HG03521 (cell line): Measurements from ENCODE around the gene ATP4A.

Experiments
- ATAC-seq: cut with Tn5 transposase; IDR thresholded peaks from one replicate; pipeline ENCODE4 v1.9.1; 2021; ENCODE audit warnings: mild to moderate bottlenecking, moderate library complexity; ENCODE audit not compliant: unreplicated experiment

The ATP4A gene

DNA sequence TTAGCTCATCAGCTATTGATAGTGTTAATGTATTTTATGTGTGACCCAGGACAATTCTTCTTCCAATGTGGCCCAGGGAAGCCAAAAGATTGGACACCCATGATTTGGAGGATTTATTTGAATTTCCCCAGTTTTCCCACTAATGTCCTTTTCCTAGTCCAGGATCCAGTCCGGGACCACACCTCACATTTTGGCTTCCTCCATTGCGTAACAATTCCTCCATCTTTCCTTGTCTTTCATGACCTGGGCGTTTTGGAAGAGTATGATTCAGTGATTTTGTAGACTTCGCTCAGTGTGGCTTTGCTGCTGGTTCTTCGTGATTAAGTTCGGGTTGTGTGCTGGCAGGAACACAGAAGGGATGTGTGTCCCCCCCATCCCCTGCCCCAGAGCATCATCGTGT lies 3.3 kb upstream of the ATP4A start:
- ATAC-seq, result no peak

DNA sequence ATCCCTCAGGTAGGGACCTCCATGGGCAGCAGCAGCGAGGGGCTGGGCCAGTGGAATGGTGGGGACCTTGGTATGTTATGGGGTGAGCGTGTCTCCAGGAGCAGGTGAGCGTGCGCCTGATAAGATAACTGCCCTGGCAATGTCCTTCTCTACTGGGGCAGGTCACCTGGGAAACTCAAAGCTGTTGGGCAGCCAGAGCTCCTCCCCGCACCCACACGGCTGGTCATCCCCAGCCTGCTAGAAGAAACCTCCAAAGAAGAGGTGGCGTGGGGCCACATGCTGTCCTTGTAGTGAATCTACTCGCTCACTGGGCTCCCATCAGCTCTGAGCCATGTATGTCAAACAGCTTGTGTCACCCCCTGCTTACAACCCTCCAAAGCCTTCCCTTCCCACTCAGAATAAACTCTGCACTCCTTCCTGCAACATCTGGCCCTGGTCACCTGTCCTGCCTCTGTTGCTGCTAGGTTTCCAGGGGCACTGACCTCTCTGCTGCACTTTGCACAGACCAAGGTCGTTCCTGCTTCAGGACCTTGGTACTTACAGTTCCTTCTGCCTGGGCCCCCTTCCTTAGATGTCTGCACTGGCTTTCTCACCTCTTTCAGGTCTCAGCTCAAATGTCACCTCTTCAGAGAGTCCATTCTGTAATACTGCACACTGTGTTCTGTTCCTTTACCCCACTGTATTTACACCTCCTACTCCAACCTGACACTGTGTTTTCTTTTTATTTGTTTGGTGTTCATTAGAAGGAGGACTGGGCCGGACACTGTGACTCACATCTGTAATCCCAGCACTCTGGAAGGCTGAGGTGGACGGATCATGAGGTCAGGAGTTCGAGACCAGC lies 1.8 kb upstream of the ATP4A start:
- ATAC-seq, result no peak

DNA sequence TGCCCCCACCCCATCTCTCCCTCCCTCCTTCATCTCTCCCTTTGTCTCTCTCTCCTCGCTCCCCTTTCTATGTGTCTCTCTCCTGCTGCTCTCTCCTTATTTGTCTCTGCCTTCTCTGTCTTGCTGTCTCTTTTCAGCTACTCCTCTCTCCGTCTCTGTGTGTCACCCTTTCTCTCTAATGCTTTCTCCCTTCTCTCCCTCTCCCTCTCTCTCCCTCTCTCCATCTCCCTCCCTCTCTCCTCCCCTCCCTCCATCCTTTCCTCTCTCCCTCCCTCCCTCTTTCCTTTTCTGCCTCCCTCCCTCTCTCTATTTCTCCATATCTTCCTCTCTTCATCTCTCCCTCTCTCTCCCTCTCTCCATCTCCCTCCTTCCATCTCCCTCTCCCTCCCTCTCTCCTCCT lies 682 bp downstream of the ATP4A start:
- ATAC-seq, result no peak

DNA sequence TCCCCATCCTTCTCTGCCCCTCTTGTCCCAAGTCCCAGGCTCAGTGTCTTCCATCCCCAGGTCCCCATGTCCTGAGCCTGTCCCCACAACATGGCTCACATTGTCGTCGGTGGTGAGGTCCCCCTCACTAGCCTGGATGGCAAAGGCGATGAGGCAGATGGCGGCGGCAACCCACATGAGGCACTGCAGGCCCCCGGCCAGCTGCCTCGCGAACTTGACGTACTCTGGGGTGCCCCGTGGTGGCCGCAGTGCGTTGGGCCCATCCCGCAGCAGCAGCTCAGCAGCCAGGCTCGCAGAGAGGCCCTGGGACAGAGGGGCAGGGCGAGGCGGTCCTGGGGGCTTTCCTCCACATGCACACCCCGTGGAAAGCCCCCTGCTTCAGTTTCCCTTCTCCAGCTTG lies 1.1 kb downstream of the ATP4A start:
- no peak for ATAC-seq

DNA sequence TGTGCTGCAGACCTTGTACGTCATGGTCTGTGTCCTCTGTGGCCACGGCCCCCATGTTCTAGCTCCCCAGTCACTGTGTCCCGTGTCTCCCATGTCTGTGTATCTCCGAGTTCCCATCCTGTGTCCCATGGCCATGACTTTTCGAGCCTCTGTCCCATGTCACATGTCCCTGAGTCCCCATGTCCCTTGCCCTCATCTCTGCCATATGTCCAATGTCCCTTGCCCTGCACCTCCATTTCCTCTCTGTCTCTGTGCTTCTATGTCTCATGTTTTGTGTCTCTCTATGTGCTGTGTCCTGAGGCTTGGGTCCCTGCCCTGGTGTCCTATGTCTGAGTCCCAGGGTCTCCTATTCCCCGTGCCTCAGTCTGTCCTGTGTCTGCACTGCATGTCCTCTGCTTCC lies 2.0 kb downstream of the ATP4A start:
- ATAC-seq, result no peak

DNA sequence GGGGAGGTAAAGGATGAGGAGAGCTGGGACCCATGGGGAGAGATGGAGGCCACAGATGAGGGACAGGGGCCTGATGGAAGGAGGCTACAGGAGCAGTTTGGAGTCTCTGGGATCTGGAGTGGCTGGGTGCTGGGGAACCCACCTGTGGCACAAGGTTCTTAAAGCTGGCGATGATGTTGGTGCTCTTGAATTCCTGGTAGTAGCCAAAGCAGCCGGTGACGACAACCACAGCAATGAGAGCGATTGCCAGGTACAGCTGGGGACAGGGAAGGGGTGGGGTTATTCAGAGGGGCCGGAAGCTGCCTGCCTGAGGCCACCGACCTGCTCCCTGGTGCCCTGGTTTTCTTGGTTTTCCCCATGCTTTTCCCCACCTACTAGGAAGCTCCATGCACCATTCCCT lies 2.8 kb downstream of the ATP4A start:
- ATAC-seq, result no peak

DNA sequence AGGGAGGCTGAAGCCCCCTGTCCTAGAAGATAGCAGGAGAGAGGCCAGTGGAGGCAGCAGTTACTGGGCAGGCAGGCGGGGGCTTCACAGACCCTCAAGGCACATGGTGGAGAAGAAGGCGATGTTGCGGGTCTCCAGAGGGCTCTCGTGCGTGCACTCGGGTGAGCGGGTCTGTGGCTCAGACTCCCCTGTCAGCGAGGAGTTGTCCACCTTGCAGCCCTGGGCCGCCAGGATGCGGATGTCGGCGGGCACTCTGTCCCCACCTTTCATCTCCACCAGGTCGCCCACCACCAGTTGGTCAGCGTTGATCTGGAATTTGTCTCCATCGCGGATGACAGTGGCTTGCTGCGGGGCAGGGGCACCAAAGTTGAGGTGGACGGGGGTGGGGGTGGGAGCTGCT lies 3.2 kb downstream of the ATP4A start:
- ATAC-seq, result no peak

DNA sequence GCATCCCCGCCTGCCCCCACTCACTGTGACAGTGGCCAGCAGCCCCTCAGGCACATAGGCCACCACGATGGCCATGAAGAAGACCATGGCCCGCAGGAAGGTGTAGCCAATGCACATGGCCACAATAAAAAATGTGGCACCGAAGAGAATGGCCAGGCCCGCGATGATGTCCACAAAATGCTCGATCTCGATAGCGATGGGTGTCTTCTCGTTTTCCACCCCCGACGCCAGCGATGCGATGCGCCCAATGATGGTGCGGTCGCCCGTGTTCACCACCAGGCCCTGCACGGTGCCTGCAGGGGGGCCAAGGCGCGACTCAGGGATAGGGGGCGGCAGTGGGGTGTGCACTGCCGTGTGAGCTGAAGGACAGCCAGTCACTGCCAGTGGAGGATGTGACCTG lies 3.7 kb downstream of the ATP4A start:
- ATAC-seq, result no peak

DNA sequence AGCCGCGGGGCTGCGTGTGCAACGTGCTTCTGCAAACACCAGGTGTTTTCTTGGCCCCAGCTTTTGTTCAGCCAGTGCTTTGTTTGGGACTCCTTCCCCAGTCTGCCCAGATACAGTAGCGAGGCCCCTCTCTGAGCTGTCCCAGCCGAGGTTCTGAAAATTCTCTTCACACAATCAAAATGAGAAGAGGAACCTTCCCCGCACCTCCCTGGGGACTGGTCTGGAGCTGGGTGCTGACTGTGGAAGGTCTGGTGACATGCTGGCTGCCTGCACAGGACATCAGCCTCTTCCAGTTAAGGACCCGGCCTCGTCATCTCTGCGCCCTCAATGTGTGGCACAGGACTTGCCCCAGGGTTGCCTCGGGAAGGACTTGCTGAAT lies 4.2 kb downstream of the ATP4A start:
- ATAC-seq, result peak; percentile 50

DNA sequence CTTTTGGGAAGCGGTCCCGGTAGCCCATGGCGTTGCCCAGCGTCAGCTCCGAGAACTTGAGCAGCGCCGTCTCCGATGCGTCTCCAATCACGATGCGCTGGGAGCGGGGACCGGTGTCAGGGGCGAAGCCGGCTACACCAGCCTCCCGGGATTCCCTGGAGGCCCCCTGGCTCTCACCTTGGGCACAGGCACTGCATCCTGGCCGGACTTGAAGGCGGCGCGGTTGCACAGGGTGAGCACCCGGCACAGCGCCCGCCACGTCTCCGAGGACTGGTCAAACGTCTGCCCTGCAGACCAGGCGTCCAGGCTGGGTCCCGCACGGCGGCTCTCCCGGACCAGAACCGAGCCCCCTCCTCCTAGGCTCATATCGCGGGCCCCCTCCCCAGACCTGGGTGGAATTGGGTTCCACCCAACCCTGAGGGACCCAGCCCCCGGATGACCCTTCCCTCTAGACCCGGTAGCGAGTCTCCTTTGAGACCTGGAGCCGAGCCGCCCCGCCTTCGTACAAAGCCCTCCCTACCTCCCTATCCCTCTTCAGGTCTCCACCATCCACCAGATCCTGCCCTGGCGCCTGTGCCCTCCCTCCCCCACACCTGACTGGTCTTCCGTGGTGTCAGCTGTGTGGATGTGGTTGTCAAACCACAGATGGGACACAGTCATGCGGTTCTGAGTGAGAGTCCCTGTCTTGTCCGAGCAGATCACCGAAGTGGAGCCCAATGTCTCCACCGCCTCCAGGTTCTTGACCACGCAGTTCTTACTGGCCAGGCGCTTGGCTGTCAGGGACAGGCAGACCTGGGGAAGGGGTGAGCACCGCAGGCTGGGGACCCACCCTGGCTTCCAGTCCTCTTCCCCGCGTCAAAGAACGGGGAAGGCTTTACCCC lies 4.8 kb downstream of the ATP4A start:
- no peak for ATAC-seq

DNA sequence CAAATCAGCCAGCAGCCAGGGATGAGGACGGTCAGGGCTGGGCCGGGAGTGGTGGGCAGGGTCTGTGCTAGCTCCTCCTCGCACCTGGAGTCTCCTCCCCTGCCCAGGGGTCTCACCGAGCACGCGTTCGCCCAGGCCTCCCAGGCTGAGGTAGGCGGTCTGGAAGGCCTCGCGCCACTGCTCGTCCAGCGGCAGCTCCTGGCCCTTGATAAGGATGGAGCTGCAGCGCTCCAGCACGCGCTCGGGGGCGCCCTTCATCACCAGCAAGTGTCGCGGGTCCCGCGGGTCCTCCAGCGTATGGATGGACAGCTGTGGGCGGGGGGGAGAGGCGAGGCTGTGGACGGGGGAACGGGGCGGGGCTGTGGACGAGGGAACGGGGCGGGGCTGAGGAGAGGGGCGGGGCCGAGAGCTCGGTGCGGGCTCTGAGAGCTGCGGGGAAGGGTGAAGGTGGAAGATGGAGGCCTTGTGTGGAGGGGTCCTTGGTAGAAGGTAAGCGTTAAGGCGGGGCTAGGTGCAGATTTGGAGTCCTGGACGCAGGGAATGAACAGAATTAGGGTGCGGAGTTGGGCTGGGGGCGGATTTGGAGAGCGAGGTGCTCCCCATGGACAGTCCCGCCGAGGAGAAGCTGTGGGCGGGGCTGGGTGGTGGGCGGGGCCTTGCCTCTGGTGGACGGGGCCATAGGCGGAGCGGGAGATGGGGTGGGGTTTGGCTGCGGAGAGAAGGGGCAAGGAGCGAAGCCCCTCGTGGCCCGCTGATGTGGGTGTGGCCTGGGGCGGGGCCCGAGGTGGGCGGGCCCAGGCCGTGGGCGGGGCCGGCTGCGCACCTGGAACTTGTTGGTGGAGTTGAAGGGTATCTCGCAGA lies 5.7 kb downstream of the ATP4A start:
- no peak for ATAC-seq

DNA sequence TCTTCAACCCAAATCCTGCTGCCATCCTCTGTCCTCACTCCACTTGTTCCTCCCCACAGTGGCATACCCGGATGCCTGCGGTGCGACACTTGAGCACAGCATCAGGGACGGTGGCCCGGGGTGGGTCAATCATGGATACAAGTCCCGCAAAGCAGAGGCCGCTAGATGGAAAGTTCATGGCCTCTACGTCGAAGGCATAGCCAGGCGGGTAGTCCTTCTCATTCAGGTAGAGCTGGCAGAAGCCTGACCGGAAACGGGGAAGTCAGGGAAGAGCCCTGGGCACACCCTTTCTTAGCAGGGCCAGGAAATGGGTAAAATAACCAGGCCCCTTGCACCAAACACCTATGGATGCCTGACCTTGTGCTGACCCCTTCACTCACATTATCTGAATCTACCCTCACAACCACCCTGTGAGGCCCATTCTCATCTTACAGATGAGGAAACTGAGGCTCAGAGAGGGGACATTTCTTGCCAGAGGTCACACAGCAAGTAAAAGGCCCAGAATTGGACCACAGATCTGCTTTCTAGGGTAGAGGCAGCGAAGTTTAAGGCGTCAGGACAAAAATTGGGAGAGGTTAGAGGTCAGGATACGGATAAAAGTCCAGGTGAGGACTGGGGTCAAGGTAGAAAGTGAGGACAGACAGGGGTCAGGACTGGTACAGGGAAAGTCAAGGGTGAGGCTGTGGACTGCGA lies 6.5 kb downstream of the ATP4A start:
- ATAC-seq, result no peak

DNA sequence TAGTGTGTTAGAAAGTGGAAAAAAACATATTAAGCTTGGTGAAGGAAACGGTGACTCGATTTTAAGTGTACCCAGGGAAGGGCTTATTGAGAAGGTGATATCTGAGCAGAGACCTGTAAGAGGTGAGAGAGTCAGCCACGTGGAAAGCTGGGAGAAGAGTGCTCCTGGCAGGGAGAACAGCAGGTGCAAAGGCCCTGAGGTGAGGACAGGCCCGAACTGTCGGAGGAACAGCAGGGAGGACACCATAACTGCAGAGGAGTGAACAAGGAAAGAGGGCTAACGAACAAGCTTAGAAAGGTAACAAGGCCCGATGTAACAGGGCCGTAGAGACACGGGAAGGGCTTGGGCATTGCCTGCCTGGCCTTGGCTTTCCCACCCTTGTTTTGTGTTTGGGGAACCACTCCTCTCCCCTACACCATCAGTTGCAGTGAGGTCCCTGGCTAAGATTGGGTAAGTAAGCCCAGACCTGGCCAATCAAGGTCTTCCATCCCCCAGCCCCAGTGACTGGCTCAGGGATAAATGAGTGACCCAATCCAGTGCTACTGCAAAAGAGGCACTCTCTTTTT lies 7.3 kb downstream of the ATP4A start:
- no peak for ATAC-seq

DNA sequence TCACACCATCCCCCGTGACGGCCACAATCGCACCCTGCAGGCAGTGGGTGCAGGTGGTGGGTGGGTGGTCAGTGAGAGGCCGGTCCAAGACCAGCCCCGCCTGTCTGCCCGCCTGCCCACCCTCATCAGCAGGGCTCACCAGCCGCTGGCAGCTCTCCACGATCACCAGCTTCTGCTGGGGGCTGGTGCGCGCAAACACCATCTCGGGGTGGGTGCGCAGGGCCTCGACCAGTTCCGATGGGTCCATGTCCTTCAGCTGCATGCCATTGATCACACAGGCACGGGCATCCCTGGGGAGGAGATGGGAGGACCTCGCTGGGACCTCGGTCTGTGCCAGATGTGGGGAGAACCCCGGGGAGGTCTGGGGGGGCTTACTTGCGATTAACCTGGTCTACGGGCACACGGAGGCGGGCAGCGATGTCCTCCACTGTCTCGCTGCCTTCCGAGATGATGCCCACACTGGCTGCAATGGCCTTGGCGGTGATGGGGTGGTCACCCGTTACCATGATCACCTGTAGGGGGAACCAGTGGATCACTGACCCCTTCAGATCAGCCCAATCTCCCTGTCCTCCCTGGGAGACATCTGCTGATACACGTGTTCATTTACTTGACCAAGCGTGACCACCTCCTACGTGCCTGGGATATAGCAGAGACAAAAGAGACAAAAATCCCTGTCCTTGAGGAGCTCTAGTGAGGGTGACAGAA lies 8.0 kb downstream of the ATP4A start:
- ATAC-seq, result no peak

DNA sequence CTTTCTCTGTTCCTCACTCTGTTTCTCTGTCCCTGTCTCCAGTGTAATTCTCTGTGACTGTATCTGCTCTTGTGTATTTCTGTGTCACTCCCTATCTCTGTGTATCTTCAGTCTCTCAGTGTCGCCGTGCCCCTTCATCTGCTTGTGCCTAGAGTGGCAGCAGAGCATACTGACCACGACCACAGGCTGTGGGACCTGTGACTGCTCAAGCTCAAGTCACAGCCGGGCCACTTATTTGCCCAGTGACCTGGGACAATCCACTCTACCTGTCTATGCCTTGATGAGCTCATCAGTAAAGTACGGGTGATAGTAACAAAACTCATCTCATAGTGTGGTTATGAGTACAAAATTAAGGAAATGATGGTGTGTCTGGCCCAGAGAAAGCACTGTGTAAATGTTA lies 9.4 kb downstream of the ATP4A start:
- no peak for ATAC-seq

DNA sequence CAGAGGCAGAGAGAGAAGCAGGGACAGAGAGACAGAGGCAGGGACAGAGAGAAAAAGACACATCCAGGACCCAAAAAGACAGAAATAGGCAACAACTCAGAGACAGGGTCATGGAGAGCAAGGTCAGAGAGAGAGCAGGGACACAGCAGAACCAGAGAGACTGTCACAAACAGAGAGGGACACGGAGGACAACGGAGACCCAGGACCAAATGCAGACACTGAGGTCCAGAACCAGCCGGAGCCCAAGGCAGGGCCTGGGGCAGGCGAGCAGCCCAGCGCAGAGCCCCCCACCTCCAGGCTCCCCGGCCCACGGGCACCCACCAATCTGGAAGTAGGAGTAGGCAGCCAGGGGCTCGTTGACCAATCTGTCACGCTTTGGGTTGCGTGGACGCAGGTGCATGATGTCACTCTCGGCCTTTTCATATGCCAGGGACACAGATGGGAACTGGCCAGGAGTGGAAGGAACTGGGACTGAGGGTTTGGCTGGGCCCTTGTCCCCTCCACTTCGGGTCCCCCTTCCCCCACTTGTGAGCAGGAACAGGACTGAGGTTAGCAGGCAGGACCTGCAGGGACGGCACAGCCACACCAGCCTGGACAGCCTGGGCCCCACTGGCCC lies 10.0 kb downstream of the ATP4A start:
- no peak for ATAC-seq

DNA sequence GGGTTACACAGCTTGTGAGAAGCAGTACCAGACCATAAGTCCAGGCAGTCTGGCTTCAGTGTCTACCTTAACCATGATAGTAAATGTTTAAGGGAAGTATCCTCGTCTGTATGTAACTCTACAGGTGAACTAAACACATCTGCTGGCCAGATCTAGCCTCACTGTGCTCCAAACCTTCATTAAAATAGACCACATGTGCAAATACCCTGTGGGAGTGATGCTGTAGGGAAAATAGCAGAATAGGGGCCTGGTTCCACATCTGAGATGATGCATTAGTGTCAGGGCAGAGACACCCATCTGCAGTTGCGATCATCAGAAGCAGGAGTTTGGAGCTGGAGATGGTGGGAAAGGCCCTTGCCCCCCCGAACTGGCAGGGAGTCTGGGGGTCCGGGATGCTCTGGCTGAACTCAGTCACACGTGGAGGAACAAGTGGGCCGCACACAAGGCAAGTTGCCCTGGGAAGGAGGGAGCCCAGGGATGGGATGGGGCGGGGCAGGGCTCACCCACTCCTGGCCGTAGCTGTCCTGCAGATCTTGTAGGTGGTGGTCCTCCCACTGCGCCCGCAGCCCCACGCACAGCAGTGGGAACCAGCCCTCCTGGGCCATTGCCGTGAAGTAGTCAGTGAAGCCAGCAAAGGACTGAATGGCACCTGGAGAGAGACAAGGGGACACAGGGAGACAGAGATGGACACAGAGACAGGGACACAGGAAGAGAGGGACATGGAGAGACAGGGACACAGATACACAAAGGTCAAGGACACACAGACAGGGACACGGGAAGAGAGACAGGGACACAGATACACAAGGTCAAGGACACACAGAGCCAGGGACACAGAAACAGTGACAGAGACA lies 10.7 kb downstream of the ATP4A start:
- no peak for ATAC-seq

DNA sequence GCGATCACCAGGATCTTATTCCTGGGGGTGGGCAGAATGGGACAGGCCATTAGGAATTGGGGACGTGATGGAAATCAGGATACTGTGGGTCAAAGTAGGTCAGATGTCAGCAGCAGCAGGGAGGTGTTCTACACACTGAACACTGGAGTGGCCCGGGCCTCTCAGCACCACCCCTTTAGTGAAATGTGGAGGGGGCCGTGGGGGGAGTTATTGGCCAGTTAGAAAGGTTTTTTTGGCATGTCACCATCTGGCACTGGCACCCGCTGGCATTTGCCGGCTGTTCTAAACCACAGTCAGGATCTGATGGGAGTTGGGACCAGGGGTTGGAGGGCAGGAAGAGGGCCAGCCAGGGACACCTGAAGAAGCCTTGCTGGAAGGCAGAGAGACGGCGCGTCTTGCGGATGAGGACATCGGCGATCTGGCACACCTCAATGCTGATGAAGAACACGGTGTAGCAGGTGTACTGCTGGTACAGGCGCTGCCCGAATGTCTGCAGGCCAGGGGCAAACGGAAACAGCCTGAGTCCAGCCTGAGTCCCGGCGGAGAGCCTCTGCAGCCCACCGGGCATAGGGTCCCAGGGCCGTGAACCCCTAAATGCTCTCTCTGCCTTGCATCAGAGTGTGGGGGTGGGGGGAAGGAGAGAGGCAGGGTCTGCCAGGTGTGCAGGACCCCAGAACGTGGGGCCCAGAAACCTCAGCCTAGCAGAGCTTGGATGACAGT lies 12.2 kb downstream of the ATP4A start:
- ATAC-seq, result no peak
